GM19463 (cell line): ENCODE measurements around the gene CISD3.

Experiments used
- ATAC-seq: cut with Tn5 transposase; IDR thresholded peaks from one replicate; pipeline ENCODE4 v1.9.1; 2021; ENCODE audit warnings: mild to moderate bottlenecking, moderate library complexity; ENCODE audit not compliant: unreplicated experiment

Gene CISD3

GRCh38 chr17:38727736-38728135 is 2.4 kb upstream of the CISD3 start:
- ATAC-seq, result no peak

GRCh38 chr17:38728290-38728831 is 1.8 kb upstream of the CISD3 start:
- ATAC-seq, result no peak

- ATAC-seq, result no peak
Measured at GRCh38 chr17:38729368-38729885, 714 bp upstream of the CISD3 start.

GRCh38 chr17:38730526-38731379 is 612 bp downstream of the CISD3 start:
- ATAC-seq, result no peak

GRCh38 chr17:38731526-38732294 is 1.6 kb downstream of the CISD3 start:
- no peak for ATAC-seq

- no peak for ATAC-seq
Measured at GRCh38 chr17:38732376-38733281, 2.5 kb downstream of the CISD3 start.

GRCh38 chr17:38733282-38733981 is 3.3 kb downstream of the CISD3 start:
- no peak for ATAC-seq

GRCh38 chr17:38733982-38734973 is 4.1 kb downstream of the CISD3 start:
- no peak for ATAC-seq

GRCh38 chr17:38735161-38735997 is 5.2 kb downstream of the CISD3 start:
- ATAC-seq, result no peak

GRCh38 chr17:38738007-38738662 is 8.0 kb downstream of the CISD3 start:
- ATAC-seq, result no peak

- no peak for ATAC-seq
Measured at GRCh38 chr17:38738686-38739085, 8.5 kb downstream of the CISD3 start.

- ATAC-seq, result no peak
Measured at GRCh38 chr17:38739305-38739704, 9.2 kb downstream of the CISD3 start.

- no peak for ATAC-seq
Measured at GRCh38 chr17:38740044-38740443, 9.9 kb downstream of the CISD3 start.

- ATAC-seq, result no peak
Measured at GRCh38 chr17:38740806-38741205, 10.7 kb downstream of the CISD3 start.

GRCh38 chr17:38741461-38741860 is 11.3 kb downstream of the CISD3 start:
- no peak for ATAC-seq

GRCh38 chr17:38741921-38742410 is 11.8 kb downstream of the CISD3 start:
- no peak for ATAC-seq
